ENCODE results near the gene FST.

The FST gene

GRCh38 chr5:53436480-53437191, 43.8 kb upstream of the FST start:
- H3K27ac ChIP-seq (ENCODE audit: low read depth, low read length), result no peak overlapping the region
- no peak overlapping the region for H3K14ac ChIP-seq (ENCODE audit: low read length)
- H2BK12ac ChIP-seq (ENCODE audit: low read length), result no peak overlapping the region
- H2BK5ac ChIP-seq (ENCODE audit: low read depth, low read length, poor library complexity), result no peak overlapping the region
- H2AFZ ChIP-seq (ENCODE audit: insufficient read depth, low read length, poor library complexity), result no peak overlapping the region
- no peak overlapping the region for H3K18ac ChIP-seq (ENCODE audit: low read length)
- H3K9me3 ChIP-seq (ENCODE audit: insufficient read depth, low read depth, low read length), result no peaks in the 10 kb centered on the region
- H3K79me2 ChIP-seq (ENCODE audit: control insufficient read depth, insufficient read depth, low read length, poor library complexity), result no peaks in the 10 kb centered on the region
- H3K4me1 ChIP-seq (ENCODE audit: control insufficient read depth in 1 of 2, insufficient read depth in 2 of 2, low read length in 2 of 2), result peaks cover 5 to 6% of the 10 kb centered on the region in 2 experiments
- WGBS (ENCODE audit: extremely low coverage, insufficient coverage, insufficient read length), result no CpG with 5 or more reads among the region's 2 CpGs
- no peak overlapping the region for H4K91ac ChIP-seq (ENCODE audit: low read depth, low read length)
- H4K12ac ChIP-seq (ENCODE audit: low read depth, low read length), result no peak overlapping the region
- H3K4ac ChIP-seq (ENCODE audit: low read depth, low read length), result no peak overlapping the region
- H3K79me1 ChIP-seq (ENCODE audit: low read length), result peaks cover 11% of the 10 kb centered on the region
- no peak overlapping the region for H2AK5ac ChIP-seq (ENCODE audit: low read length)
- H3K4me2 ChIP-seq (ENCODE audit: low read length), result no peak overlapping the region
- no peaks in the 10 kb centered on the region for H3K27me3 ChIP-seq (ENCODE audit: insufficient read depth, low read length)
- H4K8ac ChIP-seq (ENCODE audit: low read depth, low read length), result no peak overlapping the region
- no peaks in the 10 kb centered on the region for H3K36me3 ChIP-seq (ENCODE audit: control insufficient read depth in 1 of 2, insufficient read depth in 2 of 2, low read length in 2 of 2)
- H3K4me3 ChIP-seq (ENCODE audit: low read depth, low read length), result no peak overlapping the region
- no peak overlapping the region for H3K23ac ChIP-seq (ENCODE audit: low read length)
- H2BK120ac ChIP-seq (ENCODE audit: insufficient read depth, low read length, poor library complexity), result no peak overlapping the region
- H3K9ac ChIP-seq (ENCODE audit: low read length), result no peak overlapping the region
- peak in 1 of 2 donors; percentile 37 for DNase-seq

GRCh38 chr5:53438079-53438478, 42.4 kb upstream of the FST start:
- Histone ChIP-seq H2BK120ac (ENCODE audit: insufficient read depth, low read length, poor library complexity) (peak overlapping the region; percentile 45), H3K4me1 (ENCODE audit: control insufficient read depth in 1 of 2, insufficient read depth in 2 of 2, low read length in 2 of 2) (peaks cover 3 to 5% of the 10 kb centered on the region in 2 experiments), H3K79me2 (ENCODE audit: control insufficient read depth, insufficient read depth, low read length, poor library complexity) (no peaks in the 10 kb centered on the region), H4K12ac (ENCODE audit: low read depth, low read length) (no peak overlapping the region), H4K91ac (ENCODE audit: low read depth, low read length) (no peak overlapping the region), H3K9ac (ENCODE audit: low read length) (no peak overlapping the region), H2BK12ac (ENCODE audit: low read length) (peak overlapping the region; percentile 33), H2BK5ac (ENCODE audit: low read depth, low read length, poor library complexity) (no peak overlapping the region), H3K9me3 (ENCODE audit: insufficient read depth, low read depth, low read length) (no peaks in the 10 kb centered on the region), H3K4ac (ENCODE audit: low read depth, low read length) (no peak overlapping the region), H3K36me3 (ENCODE audit: control insufficient read depth in 1 of 2, insufficient read depth in 2 of 2, low read length in 2 of 2) (no peaks in the 10 kb centered on the region), H3K14ac (ENCODE audit: low read length) (no peak overlapping the region), H3K27me3 (ENCODE audit: insufficient read depth, low read length) (no peaks in the 10 kb centered on the region), H3K79me1 (ENCODE audit: low read length) (peaks cover 7% of the 10 kb centered on the region), H3K4me2 (ENCODE audit: low read length) (no peak overlapping the region), H4K8ac (ENCODE audit: low read depth, low read length) (no peak overlapping the region), H3K18ac (ENCODE audit: low read length) (no peak overlapping the region), H2AFZ (ENCODE audit: insufficient read depth, low read length, poor library complexity) (no peak overlapping the region), H3K27ac (ENCODE audit: low read depth, low read length) (no peak overlapping the region), H3K4me3 (ENCODE audit: low read depth, low read length) (no peak overlapping the region), H2AK5ac (ENCODE audit: low read length) (no peak overlapping the region), H3K23ac (ENCODE audit: low read length) (no peak overlapping the region)
- WGBS (ENCODE audit: extremely low coverage, insufficient coverage, insufficient read length), result no CpG with 5 or more reads among the region's 13 CpGs
- no peak for DNase-seq

- Histone ChIP-seq H2BK12ac (ENCODE audit: low read length) (no peak overlapping the region), H4K8ac (ENCODE audit: low read depth, low read length) (no peak overlapping the region), H3K18ac (ENCODE audit: low read length) (no peak overlapping the region), H2AK5ac (ENCODE audit: low read length) (no peak overlapping the region), H2AFZ (ENCODE audit: insufficient read depth, low read length, poor library complexity) (no peak overlapping the region), H3K4me3 (ENCODE audit: low read depth, low read length) (no peak overlapping the region), H3K9me3 (ENCODE audit: insufficient read depth, low read depth, low read length) (no peaks in the 10 kb centered on the region), H3K14ac (ENCODE audit: low read length) (no peak overlapping the region), H3K4me1 (ENCODE audit: control insufficient read depth in 1 of 2, insufficient read depth in 2 of 2, low read length in 2 of 2) (peaks cover 2 to 3% of the 10 kb centered on the region in 2 experiments), H3K79me2 (ENCODE audit: control insufficient read depth, insufficient read depth, low read length, poor library complexity) (no peaks in the 10 kb centered on the region), H3K27ac (ENCODE audit: low read depth, low read length) (no peak overlapping the region), H3K23ac (ENCODE audit: low read length) (no peak overlapping the region), H2BK5ac (ENCODE audit: low read depth, low read length, poor library complexity) (no peak overlapping the region), H4K12ac (ENCODE audit: low read depth, low read length) (no peak overlapping the region), H3K4me2 (ENCODE audit: low read length) (no peak overlapping the region), H3K9ac (ENCODE audit: low read length) (no peak overlapping the region), H2BK120ac (ENCODE audit: insufficient read depth, low read length, poor library complexity) (no peak overlapping the region), H3K4ac (ENCODE audit: low read depth, low read length) (no peak overlapping the region), H3K79me1 (ENCODE audit: low read length) (peaks cover 3% of the 10 kb centered on the region), H3K36me3 (ENCODE audit: control insufficient read depth in 1 of 2, insufficient read depth in 2 of 2, low read length in 2 of 2) (no peaks in the 10 kb centered on the region), H4K91ac (ENCODE audit: low read depth, low read length) (no peak overlapping the region), H3K27me3 (ENCODE audit: insufficient read depth, low read length) (no peaks in the 10 kb centered on the region)
- no peak for DNase-seq
- WGBS (ENCODE audit: extremely low coverage, insufficient coverage, insufficient read length), result no CpG with 5 or more reads among the region's 6 CpGs
These were observed 41.6 kb upstream of the FST start for GRCh38 chr5:53438486-53439472.

GRCh38 chr5:53442961-53443360, 37.5 kb upstream of the FST start:
- Histone ChIP-seq H2BK5ac (ENCODE audit: low read depth, low read length, poor library complexity) (no peak overlapping the region), H4K12ac (ENCODE audit: low read depth, low read length) (no peak overlapping the region), H3K36me3 (ENCODE audit: control insufficient read depth in 1 of 2, insufficient read depth in 2 of 2, low read length in 2 of 2) (no peaks in the 10 kb centered on the region), H4K8ac (ENCODE audit: low read depth, low read length) (no peak overlapping the region), H3K4me1 (ENCODE audit: control insufficient read depth in 1 of 2, insufficient read depth in 2 of 2, low read length in 2 of 2) (no peaks in the 10 kb centered on the region), H3K9ac (ENCODE audit: low read length) (no peak overlapping the region), H3K79me2 (ENCODE audit: control insufficient read depth, insufficient read depth, low read length, poor library complexity) (no peaks in the 10 kb centered on the region), H3K4me3 (ENCODE audit: low read depth, low read length) (no peak overlapping the region), H3K27ac (ENCODE audit: low read depth, low read length) (no peak overlapping the region), H3K4me2 (ENCODE audit: low read length) (no peak overlapping the region), H3K18ac (ENCODE audit: low read length) (no peak overlapping the region), H2BK120ac (ENCODE audit: insufficient read depth, low read length, poor library complexity) (no peak overlapping the region), H3K79me1 (ENCODE audit: low read length) (no peaks in the 10 kb centered on the region), H3K23ac (ENCODE audit: low read length) (no peak overlapping the region), H3K27me3 (ENCODE audit: insufficient read depth, low read length) (no peaks in the 10 kb centered on the region), H3K14ac (ENCODE audit: low read length) (no peak overlapping the region), H3K4ac (ENCODE audit: low read depth, low read length) (no peak overlapping the region), H2AFZ (ENCODE audit: insufficient read depth, low read length, poor library complexity) (no peak overlapping the region), H4K91ac (ENCODE audit: low read depth, low read length) (no peak overlapping the region), H2BK12ac (ENCODE audit: low read length) (no peak overlapping the region), H3K9me3 (ENCODE audit: insufficient read depth, low read depth, low read length) (no peaks in the 10 kb centered on the region), H2AK5ac (ENCODE audit: low read length) (no peak overlapping the region)
- no peak for DNase-seq
- no CpG with 5 or more reads among the region's 1 CpG for WGBS (ENCODE audit: extremely low coverage, insufficient coverage, insufficient read length)

All from trophoblast cell (in vitro differentiated cells and primary cell).